ENCODE measurements around the gene ASB4. TPM values are rescaled to one million over a fixed set of nuclear protein-coding genes. Genes with fewer than 3 reads are reported as not detected.
"Not testable (repeated sequence)": the region's sequence is repeated elsewhere in the genome, so short reads cannot be mapped to it uniquely, and the experiment has no call there.

Gene ASB4
- total RNA-seq, 6 experiments from 2014 or later: not detected

- Mint-ChIP-seq H3K27ac (no peak overlapping the region), H3K36me3 (ENCODE audit: low read depth) (no peaks in the 10 kb centered on the region), H3K4me3 (no peak overlapping the region), H3K9me3 (no peaks in the 10 kb centered on the region), H3K4me1 (ENCODE audit: low read depth) (no peaks in the 10 kb centered on the region), H3K27me3 (ENCODE audit: insufficient read depth) (peaks cover 2% of the 10 kb centered on the region; the same call in 1 of the 2 replicates)
- no peak for DNase-seq
- TF ChIP-seq CTCF (IDR thresholded peaks at IDR 0.05): no peak
Measured at GRCh38 chr7:95446618-95447017, 39.1 kb upstream of the ASB4 start.

GRCh38 chr7:95454438-95455045 lies 31.2 kb upstream of the ASB4 start:
- TF ChIP-seq CTCF (IDR thresholded peaks at IDR 0.05): no peak
- H3K27ac Mint-ChIP-seq: no peak overlapping the region

GRCh38 chr7:95457947-95458346 lies 27.8 kb upstream of the ASB4 start:
- peaks cover 2% of the 10 kb centered on the region; the same call in 1 of the 2 replicates for H3K27me3 Mint-ChIP-seq (ENCODE audit: insufficient read depth)
- H3K36me3 Mint-ChIP-seq (ENCODE audit: low read depth): no peaks in the 10 kb centered on the region
- H3K27ac Mint-ChIP-seq: no peak overlapping the region
- peaks cover 11% of the 10 kb centered on the region; the same call in 1 of the 2 replicates for H3K9me3 Mint-ChIP-seq
- DNase-seq: no peak
- TF ChIP-seq CTCF (IDR thresholded peaks at IDR 0.05): no peak
- no peak overlapping the region for H3K4me3 Mint-ChIP-seq
- no peaks in the 10 kb centered on the region for H3K4me1 Mint-ChIP-seq (ENCODE audit: low read depth)

More at GRCh38 chr7:95454438-95455045, 31.2 kb upstream of the ASB4 start:
- no peak for DNase-seq
- H3K4me3 Mint-ChIP-seq: no peak overlapping the region
- H3K4me1 Mint-ChIP-seq (ENCODE audit: low read depth): no peaks in the 10 kb centered on the region
- no peaks in the 10 kb centered on the region for H3K27me3 Mint-ChIP-seq (ENCODE audit: insufficient read depth)
- H3K36me3 Mint-ChIP-seq (ENCODE audit: low read depth): no peaks in the 10 kb centered on the region
- H3K9me3 Mint-ChIP-seq: no peaks in the 10 kb centered on the region

GRCh38 chr7:95460653-95461052 lies 25.1 kb upstream of the ASB4 start:
- H3K36me3 Mint-ChIP-seq (ENCODE audit: low read depth); H3K27me3 Mint-ChIP-seq (ENCODE audit: insufficient read depth); H3K4me3 Mint-ChIP-seq; DNase-seq; H3K27ac Mint-ChIP-seq; H3K4me1 Mint-ChIP-seq (ENCODE audit: low read depth): not testable (repeated sequence)
- H3K9me3 Mint-ChIP-seq: peaks cover 11% of the 10 kb centered on the region; the same call in 1 of the 2 replicates

GRCh38 chr7:95467912-95468607 lies 17.7 kb upstream of the ASB4 start:
- Mint-ChIP-seq H3K27me3 (ENCODE audit: insufficient read depth) (peaks cover 1% of the 10 kb centered on the region), H3K9me3 (no peaks in the 10 kb centered on the region), H3K36me3 (ENCODE audit: low read depth) (no peaks in the 10 kb centered on the region), H3K27ac (no peak overlapping the region), H3K4me3 (no peak overlapping the region), H3K4me1 (ENCODE audit: low read depth) (peaks cover 9% of the 10 kb centered on the region)
- DNase-seq: no peak
- TF ChIP-seq CTCF (IDR thresholded peaks at IDR 0.05): no peak

- Mint-ChIP-seq H3K27ac (no peak overlapping the region), H3K9me3 (no peaks in the 10 kb centered on the region), H3K27me3 (ENCODE audit: insufficient read depth) (peaks cover 4% of the 10 kb centered on the region), H3K4me3 (no peak overlapping the region), H3K4me1 (ENCODE audit: low read depth) (peaks cover 9% of the 10 kb centered on the region), H3K36me3 (ENCODE audit: low read depth) (no peaks in the 10 kb centered on the region)
- DNase-seq: no peak
- no peak for TF ChIP-seq CTCF (IDR thresholded peaks at IDR 0.05)
Measured at GRCh38 chr7:95469187-95469586, 16.6 kb upstream of the ASB4 start.

Data from HFFc6 (cell line).